Peyer's patch (tissue), 4 donors: ENCODE measurements around the gene EML3. TPM values are rescaled to one million over a fixed set of nuclear protein-coding genes. Genes with fewer than 3 reads are reported as not detected.
A peak's percentile ranks its signal among the peaks of the same experiment; 100 is the strongest.

ENCODE experiments used
- DNase-seq, 3 donors: peaks; one replicate each; pipeline ENCODE4 v3.0.0-alpha.2; 2017 to 2019
- H3K27ac ChIP-seq, 4 donors: fragments of 200-600 bp; sonication (generic); one replicate each; pipeline ENCODE4 v1.5.1; 2016 to 2019
- H3K27me3 ChIP-seq, 2 donors: fragments of 200-600 bp; sonication (generic); one replicate each; pipeline ENCODE4 v1.5.1; 2019
- H3K36me3 ChIP-seq, 3 donors: fragments of 200-600 bp; sonication (generic); one replicate each; pipeline ENCODE4 v1.5.1; 2016 to 2019
- H3K4me1 ChIP-seq, 4 donors: fragments of 200-600 bp; sonication (generic); one replicate each; pipeline ENCODE4 v1.5.1; 2016 to 2019
- H3K4me3 ChIP-seq, 4 donors: fragments of 200-600 bp; sonication (generic); 1 replicate in 3 of 4; 2 replicates in 1 of 4; pipeline ENCODE4 v1.5.1; 2016 to 2019; ENCODE audit warnings: mild to moderate bottlenecking in 1 of 4
- H3K9me3 ChIP-seq, 4 donors: fragments of 200-600 bp; sonication (generic); one replicate each; pipeline ENCODE4 v1.5.1; 2016 to 2019; ENCODE audit warnings: mild to moderate bottlenecking in 1 of 4
- POLR2A ChIP-seq, 2 donors: fragments of 450-650 bp; IDR thresholded peaks; one replicate each; pipeline ENCODE4 v1.5.1; 2017; ENCODE audit warnings: antibody characterized with exemption in 2 of 2, mild to moderate bottlenecking in 2 of 2, moderate library complexity in 2 of 2
- total RNA-seq, 4 donors: library from RNA; depleted of rRNA; stranded (reverse); fragments of >200 nt; gene quantifications; one replicate each; pipeline ENCODE4 v1.1.0, GENCODE V29; 2016
- TF ChIP-seq, protein P1 (sequence below), 6 experiments: fragments of 450-650 bp in 4 of 6; fragments of 200-600 bp in 2 of 6; sonication (generic) in 1 of 6; IDR thresholded peaks; one replicate each; pipeline ENCODE4 v1.5.1; 2017 to 2019; ENCODE audit warnings: antibody characterized with exemption in 6 of 6, mild to moderate bottlenecking in 3 of 6, moderate library complexity in 1 of 6

The EML3 gene
- total RNA-seq, 4 donors from 2014 or later: 41.3 to 128 (median 59.8) TPM

DNA sequence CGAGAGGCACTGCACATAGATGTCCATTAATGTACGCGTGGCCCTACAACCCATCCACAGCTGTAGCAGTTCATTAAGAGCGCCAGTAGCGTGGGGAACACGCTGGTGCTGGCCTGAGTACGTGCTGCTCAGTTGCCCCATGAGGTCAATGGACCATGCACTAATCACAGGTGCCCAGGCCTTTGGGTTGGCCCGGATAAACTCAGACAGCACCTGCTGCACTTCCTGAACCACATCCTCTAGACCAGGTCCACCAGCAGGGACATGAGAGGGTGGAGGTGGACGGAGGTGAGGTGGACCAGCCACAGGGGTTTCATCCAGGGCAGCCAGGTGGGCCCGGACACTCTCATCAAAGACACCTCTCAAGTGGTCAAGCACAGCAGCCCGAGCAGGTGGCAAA, 36.9 kb upstream of the EML3 start:
- no peak for DNase-seq
- Histone ChIP-seq H3K27ac (no peak overlapping the region), H3K27me3 (no peaks in the 10 kb centered on the region), H3K4me3 (no peak overlapping the region), H3K9me3 (no peaks in the 10 kb centered on the region), H3K4me1 (peaks cover 0 to 33% (median 13%) of the 10 kb centered on the region in 4 donors), H3K36me3 (peaks cover 0 to 23% (median 0%) of the 10 kb centered on the region in 3 donors)
- no peak for TF ChIP-seq POLR2A (IDR thresholded peaks at IDR 0.05)

DNA sequence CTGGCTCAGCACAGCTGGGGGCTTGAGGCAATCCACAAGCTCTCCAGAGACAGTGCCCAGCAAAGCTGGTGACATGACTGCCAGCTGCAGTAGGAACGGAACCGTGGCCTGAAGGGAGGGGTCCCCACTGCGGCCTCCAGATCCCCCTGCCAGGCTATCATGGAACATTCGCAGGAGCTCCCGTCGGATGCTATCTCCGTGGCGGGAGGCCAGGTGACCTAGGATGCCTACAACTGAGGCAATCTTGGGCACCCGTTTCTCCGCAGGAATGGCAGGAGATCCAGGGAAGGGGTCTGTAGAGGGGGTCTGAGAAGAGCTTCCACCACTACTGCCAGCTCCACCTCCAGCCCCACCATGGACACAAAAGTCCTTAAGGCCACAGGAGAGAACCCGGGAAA, 36.4 kb upstream of the EML3 start:
- Histone ChIP-seq H3K27ac (no peak overlapping the region), H3K27me3 (no peaks in the 10 kb centered on the region), H3K9me3 (no peaks in the 10 kb centered on the region), H3K4me3 (no peak overlapping the region), H3K4me1 (peaks cover 0 to 35% (median 13%) of the 10 kb centered on the region in 4 donors), H3K36me3 (peaks cover 0 to 28% (median 0%) of the 10 kb centered on the region in 3 donors)
- DNase-seq: no peak
- TF ChIP-seq, protein P1, sequence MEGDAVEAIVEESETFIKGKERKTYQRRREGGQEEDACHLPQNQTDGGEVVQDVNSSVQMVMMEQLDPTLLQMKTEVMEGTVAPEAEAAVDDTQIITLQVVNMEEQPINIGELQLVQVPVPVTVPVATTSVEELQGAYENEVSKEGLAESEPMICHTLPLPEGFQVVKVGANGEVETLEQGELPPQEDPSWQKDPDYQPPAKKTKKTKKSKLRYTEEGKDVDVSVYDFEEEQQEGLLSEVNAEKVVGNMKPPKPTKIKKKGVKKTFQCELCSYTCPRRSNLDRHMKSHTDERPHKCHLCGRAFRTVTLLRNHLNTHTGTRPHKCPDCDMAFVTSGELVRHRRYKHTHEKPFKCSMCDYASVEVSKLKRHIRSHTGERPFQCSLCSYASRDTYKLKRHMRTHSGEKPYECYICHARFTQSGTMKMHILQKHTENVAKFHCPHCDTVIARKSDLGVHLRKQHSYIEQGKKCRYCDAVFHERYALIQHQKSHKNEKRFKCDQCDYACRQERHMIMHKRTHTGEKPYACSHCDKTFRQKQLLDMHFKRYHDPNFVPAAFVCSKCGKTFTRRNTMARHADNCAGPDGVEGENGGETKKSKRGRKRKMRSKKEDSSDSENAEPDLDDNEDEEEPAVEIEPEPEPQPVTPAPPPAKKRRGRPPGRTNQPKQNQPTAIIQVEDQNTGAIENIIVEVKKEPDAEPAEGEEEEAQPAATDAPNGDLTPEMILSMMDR (IDR thresholded peaks at IDR 0.05): no peak
- no peak for TF ChIP-seq POLR2A (IDR thresholded peaks at IDR 0.05)

DNA sequence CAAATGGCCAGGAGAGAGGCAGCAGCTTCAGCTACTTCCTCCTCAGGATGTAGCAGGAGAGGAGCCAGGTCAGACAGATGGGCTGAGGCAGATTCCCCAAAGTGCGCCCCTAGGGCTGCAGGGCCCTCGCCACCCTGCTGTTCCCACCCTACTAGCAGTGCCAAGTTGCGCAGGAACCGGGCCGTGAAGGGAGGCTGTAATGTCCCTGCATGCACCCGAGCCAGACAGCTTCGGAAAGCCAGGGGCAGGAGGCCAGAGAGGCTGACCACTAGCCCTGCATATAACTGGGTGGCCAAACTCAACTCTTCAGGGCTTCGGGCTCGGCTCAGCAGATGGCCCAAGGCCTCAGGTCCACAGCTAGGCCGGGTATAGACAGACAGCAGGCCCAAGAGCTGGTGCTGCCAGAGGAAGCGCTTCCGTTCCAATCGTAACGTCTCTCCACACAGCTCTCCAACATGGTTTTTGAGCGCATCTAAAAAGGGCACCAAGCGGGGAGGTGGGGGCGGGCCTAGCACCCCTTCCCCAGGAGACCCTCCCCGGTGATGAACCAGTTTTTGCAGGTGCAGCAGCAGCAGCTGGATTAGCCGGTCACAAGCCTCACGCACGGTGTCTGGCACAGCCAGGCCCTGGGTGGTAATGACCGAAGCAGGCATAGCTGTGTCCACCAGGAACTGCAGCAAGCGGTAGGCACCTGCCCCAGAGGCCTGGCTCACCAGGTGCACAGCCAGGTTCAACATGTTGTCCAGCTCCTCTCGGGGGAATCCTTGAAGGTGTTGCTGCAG, 35.8 kb upstream of the EML3 start:
- Histone ChIP-seq H3K9me3 (no peaks in the 10 kb centered on the region), H3K27me3 (no peaks in the 10 kb centered on the region), H3K4me3 (no peak overlapping the region), H3K27ac (no peak overlapping the region), H3K4me1 (peaks cover 0 to 35% (median 13%) of the 10 kb centered on the region in 4 donors), H3K36me3 (peaks cover 0 to 34% (median 0%) of the 10 kb centered on the region in 3 donors)
- DNase-seq: no peak
- no peak for TF ChIP-seq POLR2A (IDR thresholded peaks at IDR 0.05)
- TF ChIP-seq, protein P1 (IDR thresholded peaks at IDR 0.05): no peak

DNA sequence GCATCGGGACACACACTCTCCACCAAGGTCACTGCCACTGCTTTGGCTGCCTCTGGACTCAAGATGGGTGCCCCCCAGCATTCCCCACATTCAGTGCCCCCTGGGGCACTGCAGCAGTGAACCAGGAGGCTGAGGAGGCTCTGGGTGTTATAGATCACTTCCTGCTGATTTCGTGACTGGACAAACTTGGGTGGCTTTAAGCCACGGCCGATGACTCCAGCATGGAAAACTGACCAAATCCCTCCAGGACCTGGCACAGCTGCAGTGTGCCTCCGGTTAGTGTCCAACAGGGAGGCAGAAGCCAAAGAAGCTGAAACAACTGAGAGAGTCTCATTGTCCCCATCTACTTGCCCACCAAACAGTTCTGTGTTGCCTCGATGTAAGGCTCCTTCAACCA, 35.0 kb upstream of the EML3 start:
- no peak overlapping the region for H3K4me3 ChIP-seq
- no peak overlapping the region for H3K27ac ChIP-seq
- no peaks in the 10 kb centered on the region for H3K27me3 ChIP-seq
- H3K36me3 ChIP-seq: peaks cover 0 to 42% (median 0%) of the 10 kb centered on the region in 3 donors
- no peak for TF ChIP-seq POLR2A (IDR thresholded peaks at IDR 0.05)
- TF ChIP-seq, protein P1 (IDR thresholded peaks at IDR 0.05): no peak
- DNase-seq: no peak
- peaks cover 0 to 35% (median 13%) of the 10 kb centered on the region in 4 donors for H3K4me1 ChIP-seq
- H3K9me3 ChIP-seq: no peaks in the 10 kb centered on the region

DNA sequence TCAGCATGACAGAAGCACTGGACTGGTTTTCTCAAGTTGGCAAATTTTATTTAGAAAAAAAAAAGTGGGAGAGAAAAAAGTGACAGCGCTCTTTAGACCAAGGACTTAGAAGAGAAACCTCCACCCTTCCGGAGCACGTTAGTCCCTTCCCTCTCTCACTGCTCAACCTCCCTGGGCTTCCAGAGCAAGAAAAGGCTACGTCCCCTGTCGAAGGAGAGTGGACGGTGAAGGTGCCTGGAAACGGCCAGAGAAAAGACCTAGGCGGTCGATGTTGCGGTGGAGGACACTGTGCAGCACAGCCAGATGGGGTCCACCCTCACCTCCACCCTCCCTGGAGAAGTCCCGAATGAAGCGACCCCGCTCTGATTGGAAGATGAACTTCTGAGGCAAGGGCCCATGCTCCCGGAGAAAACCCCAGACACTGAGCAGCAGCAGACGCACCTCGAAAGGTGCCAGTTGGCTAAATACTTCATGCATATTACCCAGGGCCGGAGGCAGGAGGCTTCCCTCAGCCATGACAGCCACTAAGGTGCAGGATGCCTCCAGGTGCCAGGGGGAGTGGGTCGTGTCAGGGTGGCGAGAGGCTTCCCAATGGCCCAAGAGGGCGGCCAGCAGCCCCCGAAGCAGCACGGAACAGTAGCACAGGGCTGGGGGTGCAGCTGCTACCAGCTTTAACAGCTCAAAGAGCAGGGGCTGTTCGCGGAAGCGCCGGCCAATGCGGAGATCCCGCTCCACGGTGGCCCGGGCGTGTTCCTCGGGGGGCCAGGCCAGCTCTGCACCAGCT, 34.4 kb upstream of the EML3 start:
- Histone ChIP-seq H3K27ac (peak overlapping the region in 2 of 4 donors; percentile 39 to 93), H3K27me3 (no peaks in the 10 kb centered on the region), H3K4me1 (peaks cover 0 to 30% (median 10%) of the 10 kb centered on the region in 4 donors), H3K36me3 (peaks cover 0 to 45% (median 0%) of the 10 kb centered on the region in 3 donors), H3K9me3 (no peaks in the 10 kb centered on the region), H3K4me3 (peak overlapping the region in 2 of 4 donors; percentile 96 to 99)
- TF ChIP-seq, protein P1 (IDR thresholded peaks at IDR 0.05): no peak
- no peak for TF ChIP-seq POLR2A (IDR thresholded peaks at IDR 0.05)
- DNase-seq: no peak
